HG03460 (cell line): ENCODE results near the gene PITPNB.

Source experiments
- ATAC-seq: cut with Tn5 transposase; IDR thresholded peaks from one replicate; pipeline ENCODE4 v1.9.1; 2021; ENCODE audit not compliant: unreplicated experiment

Gene PITPNB

DNA sequence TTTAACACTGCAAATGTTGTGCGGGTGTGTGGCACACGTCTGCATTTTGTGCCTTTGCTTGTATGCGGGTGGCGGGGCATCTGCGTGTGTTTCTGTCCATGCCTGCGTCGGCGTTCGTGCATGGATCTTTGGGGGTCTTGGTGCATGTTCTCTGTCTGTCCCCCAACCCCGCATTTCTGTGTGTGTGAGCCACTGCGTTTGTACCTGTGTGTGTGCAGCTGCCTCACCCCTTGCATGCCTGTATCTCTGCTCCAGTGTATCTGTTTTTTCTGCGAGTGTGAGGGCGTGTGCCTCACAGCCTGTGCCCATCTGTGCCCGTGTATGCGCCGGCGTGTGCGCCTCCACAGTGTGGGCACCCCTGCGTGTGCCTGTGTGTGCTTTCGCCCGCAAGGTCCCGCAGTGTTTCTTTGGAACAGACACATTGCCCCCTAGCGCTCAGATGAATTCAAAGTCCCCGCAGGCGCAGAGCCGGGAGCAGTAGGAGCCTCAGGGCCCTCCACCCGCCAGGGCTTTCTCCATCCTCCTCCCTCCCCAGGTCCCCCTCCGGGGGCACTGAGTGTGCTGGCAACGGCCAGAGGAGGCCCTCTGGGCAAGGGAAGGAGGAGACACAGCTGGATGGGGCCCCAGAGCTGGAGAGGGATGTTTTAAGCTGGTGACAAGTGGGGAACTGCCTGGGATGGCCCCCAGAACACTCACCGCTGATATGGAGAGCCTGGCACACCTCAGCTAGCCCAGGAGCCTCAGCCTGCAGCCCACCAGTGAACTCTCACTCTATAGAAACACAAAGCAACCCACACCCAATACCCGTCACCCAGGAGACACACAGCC lies 114.4 kb downstream of the PITPNB start:
- no peak for ATAC-seq

DNA sequence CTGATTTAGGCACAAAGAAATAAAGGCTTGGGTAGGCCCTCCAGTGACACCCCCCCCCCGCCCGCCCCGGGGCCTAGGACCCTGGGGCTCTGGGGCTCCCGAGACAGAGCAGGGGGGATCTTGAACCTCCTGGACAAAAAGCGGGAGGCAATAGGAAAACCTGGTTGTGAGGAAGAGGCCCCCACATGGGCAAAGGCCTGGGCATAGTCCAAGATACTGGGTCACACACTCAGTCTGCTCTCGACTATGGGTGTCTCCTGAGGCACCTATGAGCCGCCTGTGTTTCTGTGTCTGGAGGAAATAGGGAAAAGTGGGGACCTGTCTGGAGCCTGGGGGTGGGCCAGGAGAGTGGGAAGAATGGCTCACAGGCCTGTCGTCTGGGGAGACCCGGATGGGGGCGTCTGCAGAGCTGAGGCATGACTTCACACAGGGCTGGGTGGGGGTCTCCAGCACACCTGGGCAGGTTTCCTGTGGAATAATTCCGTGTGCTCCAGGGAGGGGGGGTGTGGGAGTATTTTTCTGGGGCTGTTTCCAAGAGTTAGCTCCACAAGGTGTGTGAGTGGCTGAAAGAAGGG lies 115.1 kb downstream of the PITPNB start:
- no peak for ATAC-seq

DNA sequence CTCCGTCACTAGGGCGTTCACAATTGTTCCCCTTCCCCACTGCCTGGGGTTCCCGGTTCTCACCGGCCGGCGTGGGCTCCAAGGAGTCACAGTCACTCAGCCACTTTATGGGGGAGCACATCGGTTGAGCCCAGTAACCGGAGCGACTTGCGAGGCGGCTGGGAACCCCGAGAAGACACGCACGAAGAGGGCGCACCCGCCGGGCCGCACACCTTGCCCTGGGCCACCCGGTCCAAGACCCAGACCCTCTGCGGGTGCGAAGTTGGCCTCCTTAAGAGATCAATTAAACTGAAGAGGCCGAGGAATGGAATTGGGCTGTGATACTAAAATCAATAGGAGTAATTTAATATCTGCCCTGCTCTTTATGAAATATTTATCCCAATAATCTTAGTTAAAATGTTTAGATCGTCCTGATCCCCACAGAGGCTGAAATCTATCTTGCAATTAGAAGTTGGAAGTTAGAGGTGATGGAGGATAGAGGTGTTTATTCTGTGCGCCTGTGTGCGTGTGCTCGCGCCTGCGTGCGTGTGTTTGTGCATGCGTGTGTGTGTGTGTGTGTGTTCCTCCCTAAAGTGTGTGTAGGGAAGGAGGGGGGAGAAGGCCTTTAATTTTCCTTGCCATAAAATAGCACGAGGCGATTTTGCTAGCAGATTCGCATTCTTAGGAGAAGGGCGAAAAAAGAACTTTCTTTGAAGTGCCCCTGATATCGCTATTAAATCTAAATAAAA lies 116.5 kb downstream of the PITPNB start:
- ATAC-seq = no peak
